GM20000 (cell line): ENCODE data around the gene ANKUB1.

Experiments
- DNase-seq: peaks from one replicate; pipeline ENCODE4 v3.0.0; 2012; ENCODE audit warnings: low spot score
- CTCF ChIP-seq: IDR thresholded peaks from 2 replicates; pipeline ENCODE4 v1.5.1; 2012; ENCODE audit warnings: mild to moderate bottlenecking, control low read depth; ENCODE audit errors: extremely low read depth, missing control alignments

ANKUB1 gene

GRCh38 chr3:149739396-149739795 lies 53.0 kb downstream of the ANKUB1 start:
- TF ChIP-seq CTCF, result no peak
- DNase-seq, result no peak

GRCh38 chr3:149738876-149739275 lies 53.5 kb downstream of the ANKUB1 start:
- TF ChIP-seq CTCF, result no peak
- no peak for DNase-seq

- DNase-seq, result no peak
- no peak for TF ChIP-seq CTCF
These were observed 55.5 kb downstream of the ANKUB1 start for GRCh38 chr3:149736953-149737205.

- TF ChIP-seq CTCF, result no peak
- DNase-seq, result no peak
These were observed 56.0 kb downstream of the ANKUB1 start for GRCh38 chr3:149736175-149736952.

- DNase-seq, result no peak
These were observed 60.1 kb downstream of the ANKUB1 start for GRCh38 chr3:149732234-149732633.

GRCh38 chr3:149727656-149728055 lies 64.7 kb downstream of the ANKUB1 start:
- TF ChIP-seq CTCF, result no peak
- no peak for DNase-seq

More at GRCh38 chr3:149732234-149732633, 60.1 kb downstream of the ANKUB1 start:
- no peak for TF ChIP-seq CTCF

GRCh38 chr3:149726716-149727407 lies 65.5 kb downstream of the ANKUB1 start:
- no peak for TF ChIP-seq CTCF
- peak; percentile 33 for DNase-seq
